K562 (cell line): ENCODE measurements around the gene RNU6-7. TPM values are rescaled to one million over a fixed set of nuclear protein-coding genes. Genes with fewer than 3 reads are reported as not detected.

ENCODE experiments used
- BDP1 ChIP-seq: IDR thresholded peaks from 3 replicates; pipeline ENCODE4 v1.6.1; 2011; ENCODE audit not compliant: insufficient read length, insufficient read depth
- CEBPB ChIP-seq: fragments of 450-650 bp; IDR thresholded peaks from 2 replicates; pipeline ENCODE4 v1.6.1; 2016; ENCODE audit warnings: missing genetic modification characterization, missing compliant biosample characterization
- ELF1 ChIP-seq: fragments of 200-800 bp; sonication (Bioruptor generic); IDR thresholded peaks from 2 replicates; pipeline ENCODE4 v1.6.1; 2016; ENCODE audit warnings: missing genetic modification characterization, missing compliant biosample characterization
- ELF4 ChIP-seq: fragments of 450-650 bp; formaldehyde crosslinking; IDR thresholded peaks from 2 replicates; pipeline ENCODE4 v1.4.0; 2022; ENCODE audit warnings: missing genetic modification characterization
- HDAC2 ChIP-seq: fragments of 450-650 bp; IDR thresholded peaks from 2 replicates; pipeline ENCODE4 v1.6.1; 2016; ENCODE audit warnings: mild to moderate bottlenecking
- HNRNPLL ChIP-seq: fragments of 200-400 bp; formaldehyde crosslinking; IDR thresholded peaks from 2 replicates; pipeline ENCODE4 v1.6.1; 2017; ENCODE audit warnings: low read length, low read depth, mild to moderate bottlenecking; ENCODE audit not compliant: poor library complexity, severe bottlenecking
- JUND ChIP-seq, 2 experiments: IDR thresholded peaks; 2 replicates in 1 of 2; 3 replicates in 1 of 2; pipeline ENCODE4 v1.6.1; 2011; ENCODE audit warnings: borderline replicate concordance in 2 of 2, low read depth in 2 of 2, low read length in 2 of 2, improper control_type of control experiment in 1 of 2, missing biosample characterization in 1 of 2, missing genetic modification characterization in 1 of 2, missing genetic modification reagents in 1 of 2
- KDM1A ChIP-seq, 2 experiments: fragments of 450-650 bp; IDR thresholded peaks; 2 replicates each; pipeline ENCODE4 v1.6.1; 2016; ENCODE audit warnings: mild to moderate bottlenecking in 2 of 2
- PHF8 ChIP-seq: fragments of 200-600 bp; sonication (generic); IDR thresholded peaks from 2 replicates; pipeline ENCODE4 v1.6.1; 2012; ENCODE audit warnings: mixed run types, mild to moderate bottlenecking, inconsistent platforms, low read length, moderate library complexity, borderline replicate concordance
- POLR2H ChIP-seq: IDR thresholded peaks from 2 replicates; pipeline ENCODE4 v1.6.1; 2016; ENCODE audit warnings: missing genetic modification characterization, low read depth, mild to moderate bottlenecking, control low read depth, missing compliant biosample characterization, moderate library complexity
- POLR3A ChIP-seq: IDR thresholded peaks from 2 replicates; pipeline ENCODE4 v1.6.1; 2011; ENCODE audit warnings: borderline replicate concordance, mild to moderate bottlenecking, moderate library complexity; ENCODE audit not compliant: insufficient read length, insufficient read depth; ENCODE audit errors: extremely low read depth
- TEAD4 ChIP-seq, 2 experiments: sonication (generic) in 1 of 2; formaldehyde crosslinking in 1 of 2; IDR thresholded peaks; 2 replicates each; pipeline versions ENCODE4 v1.6.1 to v1.8.0; 2012 to 2022; ENCODE audit warnings: borderline replicate concordance in 1 of 2, inconsistent platforms in 1 of 2, low read length in 1 of 2, mild to moderate bottlenecking in 1 of 2, missing genetic modification reagents in 1 of 2
- ZNF143 ChIP-seq: sonication (generic); formaldehyde crosslinking; IDR thresholded peaks from 2 replicates; pipeline ENCODE4 v1.9.0; 2022; ENCODE audit warnings: mild to moderate bottlenecking, missing genetic modification reagents
- ZNF316 ChIP-seq: fragments of 450-650 bp; IDR thresholded peaks from 2 replicates; pipeline ENCODE4 v1.6.1; 2016
- polyA plus RNA-seq, 8 experiments: library from polyadenylated mRNA; depleted of rRNA in 4 of 8; stranded (reverse) in 5 of 8; unstranded in 3 of 8; fragments of >200 nt; fragmentation: Nextera tagmentation in 2 of 8; fragmentation: Illumina TruSeq in 1 of 8; extraction: Ambion mirVana in 2 of 8; extraction: Trizol in 1 of 8; gene quantifications; 2 replicates each; pipeline versions ENCODE4 v1.2.1 to v1.2.3, GENCODE V29; 2011 to 2014; ENCODE audit warnings: inconsistent platforms in 1 of 8, missing spikeins in 1 of 8
- total RNA-seq, 7 experiments: library from RNA; depleted of rRNA in 6 of 7; stranded (reverse); fragments of >200 nt in 6 of 7; fragmentation: Illumina TruSeq in 2 of 7; extraction: Trizol in 2 of 7; gene quantifications; 2 replicates each; pipeline versions ENCODE4 v1.2.1 to v1.2.3, GENCODE V29; 2011 to 2021; ENCODE audit warnings: low replicate concordance in 1 of 7
- TF ChIP-seq, protein P1 (sequence below): fragments of 250-450 bp; sonication (Bioruptor Pico); IDR thresholded peaks from 2 replicates; pipeline ENCODE4 v1.8.0; 2021; ENCODE audit warnings: moderate library complexity, mild to moderate bottlenecking, inconsistent platforms
- TF ChIP-seq, protein P2 (sequence below): fragments of 450-650 bp; IDR thresholded peaks from 2 replicates; pipeline ENCODE4 v1.6.1; 2016; ENCODE audit warnings: missing biosample characterization, missing genetic modification characterization

RNU6-7 gene
- total and polyA plus RNA-seq, 9 of the 15 experiments (the other 6 are each of a cell fraction or from before 2014, with no cell fraction given), result not detected

DNA sequence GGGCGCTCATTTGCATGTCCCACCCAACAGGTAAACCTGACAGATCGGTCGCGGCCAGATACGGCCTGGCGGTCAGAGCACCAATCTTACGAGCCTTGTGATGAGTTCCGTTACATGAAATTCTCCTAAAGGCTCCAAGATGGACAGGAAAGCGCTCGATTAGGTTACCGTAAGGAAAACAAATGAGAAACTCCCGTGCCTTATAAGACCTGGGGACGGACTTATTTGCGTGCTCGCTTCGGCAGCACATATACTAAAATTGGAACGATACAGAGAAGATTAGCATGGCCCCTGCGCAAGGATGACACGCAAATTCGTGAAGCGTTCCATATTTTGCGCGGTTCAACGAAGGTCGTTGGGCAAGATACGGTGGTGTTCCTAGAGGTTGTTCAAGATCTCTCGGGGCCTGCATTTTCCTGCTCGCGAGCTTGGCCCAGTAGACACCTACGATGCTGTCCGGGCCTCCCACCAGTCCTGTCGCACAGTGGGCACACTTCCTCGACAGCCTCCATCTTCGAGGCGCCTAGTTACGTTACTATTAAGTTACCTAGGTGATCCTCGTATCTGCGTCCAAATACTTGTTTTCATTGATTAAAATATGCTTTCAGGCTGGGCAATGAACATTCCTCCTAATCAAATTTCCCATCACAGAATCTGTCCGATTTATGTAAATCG lies at the start of gene RNU6-7 (continued):
- TF ChIP-seq, protein P1, sequence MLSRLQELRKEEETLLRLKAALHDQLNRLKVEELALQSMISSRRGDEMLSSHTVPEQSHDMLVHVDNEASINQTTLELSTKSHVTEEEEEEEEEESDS (CRISPR knock-in tag), result peak; percentile 82
- TF ChIP-seq, protein P2, sequence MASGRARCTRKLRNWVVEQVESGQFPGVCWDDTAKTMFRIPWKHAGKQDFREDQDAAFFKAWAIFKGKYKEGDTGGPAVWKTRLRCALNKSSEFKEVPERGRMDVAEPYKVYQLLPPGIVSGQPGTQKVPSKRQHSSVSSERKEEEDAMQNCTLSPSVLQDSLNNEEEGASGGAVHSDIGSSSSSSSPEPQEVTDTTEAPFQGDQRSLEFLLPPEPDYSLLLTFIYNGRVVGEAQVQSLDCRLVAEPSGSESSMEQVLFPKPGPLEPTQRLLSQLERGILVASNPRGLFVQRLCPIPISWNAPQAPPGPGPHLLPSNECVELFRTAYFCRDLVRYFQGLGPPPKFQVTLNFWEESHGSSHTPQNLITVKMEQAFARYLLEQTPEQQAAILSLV (tag), result no peak
- TF ChIP-seq ZNF316, result 0 out of 2 replicates have a peak, but pooled peaks have one; percentile 16
- TF ChIP-seq TEAD4 (IDR thresholded peaks at IDR 0.05; ENCODE audit: low read length), result peak; percentile 32; the same call in 1 of the 2 replicates
- TF ChIP-seq TEAD4 (CRISPR knock-in tag; IDR thresholded peaks at IDR 0.05; ENCODE audit: borderline replicate concordance), result no peak
- no peak for TF ChIP-seq HDAC2
- no peak; a peak in 1 of 4 replicates for TF ChIP-seq KDM1A (IDR thresholded peaks at IDR 0.05)
- TF ChIP-seq ELF1 (tag), result 0 out of 2 replicates have a peak, but pooled peaks have one; percentile 22
- peak; percentile 14; the same call in 1 of the 2 replicates for TF ChIP-seq CEBPB (tag)
- TF ChIP-seq POLR3A, result peak; percentile 76
- TF ChIP-seq JUND (IDR thresholded peaks at IDR 0.05; ENCODE audit: borderline replicate concordance, low read depth, low read length), result no peak
- TF ChIP-seq JUND (tag; IDR thresholded peaks at IDR 0.05; ENCODE audit: borderline replicate concordance, low read depth, low read length), result no peak
- TF ChIP-seq PHF8, result 0 out of 2 replicates have a peak, but pooled peaks have one; percentile 2
- TF ChIP-seq ZNF143, result peak; percentile 67
- no peak for TF ChIP-seq ELF4 (CRISPR knock-in tag)
- TF ChIP-seq BDP1, result peak; percentile 21
- peak; percentile 48 for TF ChIP-seq POLR2H (tag)
- peak; percentile 91 for TF ChIP-seq HNRNPLL
